H9 (cell line): ENCODE data around the gene DLGAP4. TPM values are rescaled to one million over a fixed set of nuclear protein-coding genes. Genes with fewer than 3 reads are reported as not detected.

ENCODE experiments used
- DNase-seq: peaks from one replicate; pipeline ENCODE4 v3.0.0-alpha.2; 2017
- H2AFZ ChIP-seq: one replicate; pipeline ENCODE4 v1.6.1; 2013; ENCODE audit warnings: mild to moderate bottlenecking, low read length, control low read depth, moderate library complexity
- H2AK5ac ChIP-seq: 2 replicates; pipeline ENCODE4 v1.6.1; 2013; ENCODE audit warnings: low read length, control low read depth, mixed read lengths; ENCODE audit not compliant: insufficient read length
- H2BK120ac ChIP-seq: one replicate; pipeline ENCODE4 v1.6.1; 2013; ENCODE audit warnings: low read depth, mild to moderate bottlenecking, low read length, control low read depth, inconsistent platforms; ENCODE audit not compliant: poor library complexity, severe bottlenecking
- H2BK12ac ChIP-seq: 2 replicates; pipeline ENCODE4 v1.6.1; 2013; ENCODE audit warnings: low read length, control low read depth, mixed read lengths, low read depth; ENCODE audit not compliant: insufficient read length
- H2BK15ac ChIP-seq: 2 replicates; pipeline ENCODE4 v1.6.1; 2013; ENCODE audit warnings: low read depth, low read length, control low read depth
- H2BK20ac ChIP-seq: one replicate; pipeline ENCODE4 v1.6.1; 2013; ENCODE audit warnings: low read depth, mild to moderate bottlenecking, low read length, control low read depth, inconsistent platforms; ENCODE audit not compliant: poor library complexity, severe bottlenecking
- H2BK5ac ChIP-seq: 2 replicates; pipeline ENCODE4 v1.6.1; 2013; ENCODE audit warnings: low read length, control low read depth, mixed read lengths; ENCODE audit not compliant: insufficient read length
- H3K14ac ChIP-seq: 2 replicates; pipeline ENCODE4 v1.6.1; 2013; ENCODE audit warnings: low read length, control low read depth; ENCODE audit not compliant: insufficient read depth
- H3K18ac ChIP-seq: 2 replicates; pipeline ENCODE4 v1.6.1; 2013; ENCODE audit warnings: low read depth, mild to moderate bottlenecking, mixed read lengths, low read length, control low read depth; ENCODE audit not compliant: insufficient read length
- H3K23ac ChIP-seq: 2 replicates; pipeline ENCODE4 v1.6.1; 2013; ENCODE audit warnings: low read length, control low read depth, mixed read lengths, low read depth; ENCODE audit not compliant: insufficient read length
- H3K23me2 ChIP-seq: 2 replicates; pipeline ENCODE4 v1.6.1; 2013; ENCODE audit warnings: low read depth, mild to moderate bottlenecking, mixed read lengths, low read length, control low read depth; ENCODE audit not compliant: insufficient read length, poor library complexity, severe bottlenecking
- H3K27ac ChIP-seq: 2 replicates; pipeline ENCODE4 v1.5.1; 2013; ENCODE audit warnings: low read length, control low read depth, mixed read lengths, low read depth; ENCODE audit not compliant: insufficient read length
- H3K27me3 ChIP-seq: 2 replicates; pipeline ENCODE4 v1.6.1; 2013; ENCODE audit warnings: low read length, control low read depth, inconsistent platforms; ENCODE audit not compliant: insufficient read depth
- H3K4ac ChIP-seq: 2 replicates; pipeline ENCODE4 v1.6.1; 2013; ENCODE audit warnings: low read depth, mild to moderate bottlenecking, control low read depth, inconsistent platforms, low read length, moderate library complexity
- H3K4me1 ChIP-seq: 2 replicates; pipeline ENCODE4 v1.6.1; 2013; ENCODE audit warnings: low read length, control low read depth, inconsistent platforms; ENCODE audit not compliant: insufficient read depth
- H3K4me2 ChIP-seq: 2 replicates; pipeline ENCODE4 v1.6.1; 2013; ENCODE audit warnings: low read length, control low read depth, mixed read lengths; ENCODE audit not compliant: insufficient read length, insufficient read depth
- H3K56ac ChIP-seq: 2 replicates; pipeline ENCODE4 v1.6.1; 2013; ENCODE audit warnings: low read depth, mild to moderate bottlenecking, mixed read lengths, low read length, control low read depth; ENCODE audit not compliant: insufficient read length
- H3K79me1 ChIP-seq: 2 replicates; pipeline ENCODE4 v1.6.1; 2013; ENCODE audit warnings: low read depth, mild to moderate bottlenecking, moderate library complexity, low read length, control low read depth, inconsistent platforms; ENCODE audit not compliant: insufficient read depth, poor library complexity, severe bottlenecking
- H3K79me2 ChIP-seq: 2 replicates; pipeline ENCODE4 v1.6.1; 2013; ENCODE audit warnings: low read length, control low read depth, inconsistent platforms; ENCODE audit not compliant: insufficient read depth
- H3K9ac ChIP-seq: 2 replicates; pipeline ENCODE4 v1.6.1; 2013; ENCODE audit warnings: low read length, control low read depth, mixed read lengths; ENCODE audit not compliant: insufficient read length; ENCODE audit errors: extremely low read depth
- H3K9me3 ChIP-seq: one replicate; pipeline ENCODE4 v1.6.1; 2013; ENCODE audit warnings: low read depth, low read length, inconsistent platforms; ENCODE audit not compliant: control insufficient read depth
- H3T11ph ChIP-seq: one replicate; pipeline ENCODE4 v1.6.1; 2013; ENCODE audit warnings: mild to moderate bottlenecking, low read length, control low read depth, inconsistent platforms
- H4K20me1 ChIP-seq: one replicate; pipeline ENCODE4 v1.6.1; 2013; ENCODE audit not compliant: control insufficient read depth, insufficient read length, insufficient read depth
- H4K5ac ChIP-seq: 2 replicates; pipeline ENCODE4 v1.6.1; 2013; ENCODE audit warnings: low read depth, mild to moderate bottlenecking, mixed read lengths, low read length, control low read depth; ENCODE audit not compliant: insufficient read length
- H4K8ac ChIP-seq: replicated peaks from 2 replicates; pipeline ENCODE4 v1.6.1; 2013; ENCODE audit warnings: low read length, control low read depth, mixed read lengths, low read depth; ENCODE audit not compliant: insufficient read length
- H4K91ac ChIP-seq: 2 replicates; pipeline ENCODE4 v1.6.1; 2013; ENCODE audit warnings: low read depth, mild to moderate bottlenecking, moderate library complexity, mixed read lengths, low read length, control low read depth; ENCODE audit not compliant: insufficient read length
- H3K27ac Mint-ChIP-seq, 3 experiments: 2 replicates in 2 of 3; 3 replicates in 1 of 3; pipeline ENCODE4 v1.8.0; 2020 to 2021; ENCODE audit warnings: mixed read lengths in 3 of 3, mild to moderate bottlenecking in 1 of 3, moderate library complexity in 1 of 3
- H3K27me3 Mint-ChIP-seq: 2 replicates; pipeline ENCODE4 v1.8.0; 2021; ENCODE audit warnings: low read depth, mild to moderate bottlenecking, moderate library complexity, mixed read lengths
- H3K36me3 Mint-ChIP-seq, 3 experiments: 2 replicates in 2 of 3; 3 replicates in 1 of 3; pipeline ENCODE4 v1.8.0; 2020 to 2021; ENCODE audit warnings: low read depth in 3 of 3, mixed read lengths in 3 of 3; ENCODE audit not compliant: insufficient read depth in 1 of 3
- H3K4me1 Mint-ChIP-seq, 2 experiments: 2 replicates each; pipeline ENCODE4 v1.8.0; 2020; ENCODE audit warnings: mixed read lengths in 2 of 2
- H3K4me3 Mint-ChIP-seq, 2 experiments: 2 replicates in 1 of 2; 3 replicates in 1 of 2; pipeline ENCODE4 v1.8.0; 2020 to 2021; ENCODE audit warnings: mild to moderate bottlenecking in 2 of 2, mixed read lengths in 2 of 2, moderate library complexity in 1 of 2
- H3K9me3 Mint-ChIP-seq, 2 experiments: 2 replicates in 1 of 2; 3 replicates in 1 of 2; pipeline ENCODE4 v1.8.0; 2020; ENCODE audit warnings: mild to moderate bottlenecking in 2 of 2, mixed read lengths in 2 of 2, moderate library complexity in 1 of 2
- CTCF ChIP-seq: fragments of 200-600 bp; sonication (generic); conservative IDR thresholded peaks from 3 replicates; pipeline ENCODE4 v1.8.0; 2021; ENCODE audit warnings: antibody characterized with exemption, mild to moderate bottlenecking
- WGBS: extraction: QIAGEN DNeasy Blood & Tissue Kit; methylation state at CpG from one replicate; pipeline ENCODE4 v1.1.7; 2013; ENCODE audit warnings: missing lambda C conversion rate, low lambda C conversion rate, mixed read lengths; ENCODE audit not compliant: insufficient read length; ENCODE audit errors: extremely low coverage; 5-methylcytosine and 5-hydroxymethylcytosine counted together
- total RNA-seq: library from RNA; stranded (reverse); gene quantifications from 2 replicates; pipeline ENCODE4 v1.2.1, GENCODE V29; 2021

The DLGAP4 gene
- total RNA-seq, 1 experiment from 2014 or later = 48.0 TPM

GRCh38 chr20:36468149-36469000 lies 162.2 kb downstream of the DLGAP4 start:
- no peak overlapping the region for H3K4me2 ChIP-seq
- no peak overlapping the region for H3K27ac ChIP-seq
- peaks cover 5% of the 10 kb centered on the region for H3K79me1 ChIP-seq
- H2BK5ac ChIP-seq = no peak overlapping the region
- no peak overlapping the region; the same call in 1 of the 2 replicates for H3K14ac ChIP-seq
- no peak overlapping the region for H3K56ac ChIP-seq
- no peaks in the 10 kb centered on the region for H4K20me1 ChIP-seq
- H3K23ac ChIP-seq = no peak overlapping the region
- H2BK20ac ChIP-seq = no peak overlapping the region
- peaks cover 15% of the 10 kb centered on the region; the same call in 1 of the 2 replicates for H3K79me2 ChIP-seq
- peaks cover 2 to 11% (median 4%) of the 10 kb centered on the region in 3 experiments; a peak in 6 of 7 replicates for H3K36me3 Mint-ChIP-seq
- H3K23me2 ChIP-seq = no peaks in the 10 kb centered on the region
- H3K9me3 Mint-ChIP-seq = no peaks in the 10 kb centered on the region
- no peak overlapping the region for H2AK5ac ChIP-seq
- H2AFZ ChIP-seq = no peak overlapping the region
- no peak for TF ChIP-seq CTCF
- no peak overlapping the region for H3K18ac ChIP-seq
- no peak overlapping the region for H3K4me3 Mint-ChIP-seq
- H4K91ac ChIP-seq = no peak overlapping the region
- H3K9ac ChIP-seq = no peak overlapping the region
- no peak overlapping the region for H3T11ph ChIP-seq
- H3K27me3 ChIP-seq = no peaks in the 10 kb centered on the region
- H2BK15ac ChIP-seq = no peak overlapping the region
- no peak overlapping the region for H2BK12ac ChIP-seq
- no CpG with 5 or more reads among the region's 10 CpGs for WGBS
- H3K4ac ChIP-seq = no peak overlapping the region
- no peak overlapping the region for H4K8ac ChIP-seq
- H3K4me1 ChIP-seq = peaks cover 12% of the 10 kb centered on the region; the same call in 1 of the 2 replicates
- H3K27ac Mint-ChIP-seq = no peak overlapping the region
- no peaks in the 10 kb centered on the region for H3K27me3 Mint-ChIP-seq
- H3K4me1 Mint-ChIP-seq = peaks cover 53 to 67% of the 10 kb centered on the region in 2 experiments
- no peak overlapping the region for H2BK120ac ChIP-seq
- DNase-seq = no peak
- H4K5ac ChIP-seq = no peak overlapping the region
- H3K9me3 ChIP-seq = no peaks in the 10 kb centered on the region
